ENCODE data around the gene OCA2. TPM values are rescaled to one million over a fixed set of nuclear protein-coding genes. Genes with fewer than 3 reads are reported as not detected.

Gene OCA2
- total RNA-seq, 1 experiment from 2014 or later = 0.31 TPM

DNA sequence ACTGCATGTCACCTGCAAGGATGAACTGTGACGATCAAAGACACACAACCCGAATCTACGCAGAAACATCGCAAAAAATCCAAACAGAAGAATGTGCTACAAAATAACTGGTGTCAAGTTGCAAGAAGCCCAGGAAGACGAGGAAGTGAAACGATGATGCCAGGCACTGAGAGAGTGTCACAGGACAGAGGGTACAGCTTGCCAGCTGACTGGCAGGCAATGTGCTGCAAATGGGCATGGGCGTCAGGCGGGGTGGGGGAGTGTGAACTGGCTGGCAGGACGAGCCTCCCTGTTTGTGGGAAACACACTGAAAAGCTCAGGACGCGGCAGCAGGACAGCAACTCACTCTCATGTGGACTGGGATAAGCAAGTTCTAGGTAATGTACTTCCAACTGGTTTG, 28.9 kb upstream of the OCA2 start:
- no peak overlapping the region for H3K4me2 ChIP-seq (ENCODE audit: insufficient read depth, insufficient read length, low read length)
- no peak overlapping the region for H3K4ac ChIP-seq (ENCODE audit: low read depth, low read length)
- Mint-ChIP-seq H3K9me3 (no peaks in the 10 kb centered on the region), H3K27ac (peak overlapping the region in 2 of 3 experiments; percentile 9 to 24; a peak in 6 of 7 replicates), H3K4me1 (peaks cover 3 to 6% of the 10 kb centered on the region in 2 experiments; a peak in 3 of 4 replicates), H3K4me3 (no peak overlapping the region), H3K27me3 (ENCODE audit: low read depth) (no peaks in the 10 kb centered on the region), H3K36me3 (ENCODE audit: insufficient read depth in 1 of 3, low read depth in 3 of 3) (peaks cover 47 to 70% (median 51%) of the 10 kb centered on the region in 3 experiments)
- no peak overlapping the region for H2BK15ac ChIP-seq (ENCODE audit: low read depth, low read length)
- H2BK20ac ChIP-seq (ENCODE audit: low read depth, low read length, poor library complexity, severe bottlenecking) = no peak overlapping the region
- no peak overlapping the region for H4K91ac ChIP-seq (ENCODE audit: insufficient read length, low read depth, low read length)
- H3K79me1 ChIP-seq (ENCODE audit: insufficient read depth, low read depth, low read length, poor library complexity, severe bottlenecking) = no peaks in the 10 kb centered on the region
- H2AK5ac ChIP-seq (ENCODE audit: insufficient read length, low read length) = no peak overlapping the region
- no peaks in the 10 kb centered on the region for H3K23me2 ChIP-seq (ENCODE audit: insufficient read length, low read depth, low read length, poor library complexity, severe bottlenecking)
- H4K20me1 ChIP-seq (ENCODE audit: control insufficient read depth, insufficient read depth, insufficient read length) = no peaks in the 10 kb centered on the region
- H3K4me1 ChIP-seq (ENCODE audit: insufficient read depth, low read length) = no peaks in the 10 kb centered on the region
- WGBS (ENCODE audit: extremely low coverage, insufficient read length, low lambda C conversion rate) = no CpG with 5 or more reads among the region's 11 CpGs
- H2BK12ac ChIP-seq (ENCODE audit: insufficient read length, low read depth, low read length) = no peak overlapping the region
- no peak overlapping the region for H2AFZ ChIP-seq (ENCODE audit: low read length)
- H3T11ph ChIP-seq (ENCODE audit: low read length) = no peak overlapping the region
- no peak overlapping the region for H3K14ac ChIP-seq (ENCODE audit: insufficient read depth, low read length)
- H3K23ac ChIP-seq (ENCODE audit: insufficient read length, low read depth, low read length) = no peak overlapping the region
- H2BK120ac ChIP-seq (ENCODE audit: low read depth, low read length, poor library complexity, severe bottlenecking) = no peak overlapping the region
- no peak overlapping the region for H3K9ac ChIP-seq (ENCODE audit: extremely low read depth, insufficient read length, low read length)
- H3K18ac ChIP-seq (ENCODE audit: insufficient read length, low read depth, low read length) = no peak overlapping the region
- H3K9me3 ChIP-seq (ENCODE audit: control insufficient read depth, low read depth, low read length) = no peaks in the 10 kb centered on the region
- no peak overlapping the region for H3K27ac ChIP-seq (ENCODE audit: insufficient read length, low read depth, low read length)
- no peaks in the 10 kb centered on the region for H3K79me2 ChIP-seq (ENCODE audit: insufficient read depth, low read length)
- H3K27me3 ChIP-seq (ENCODE audit: insufficient read depth, low read length) = no peaks in the 10 kb centered on the region
- no peak for DNase-seq
- TF ChIP-seq, protein P1, sequence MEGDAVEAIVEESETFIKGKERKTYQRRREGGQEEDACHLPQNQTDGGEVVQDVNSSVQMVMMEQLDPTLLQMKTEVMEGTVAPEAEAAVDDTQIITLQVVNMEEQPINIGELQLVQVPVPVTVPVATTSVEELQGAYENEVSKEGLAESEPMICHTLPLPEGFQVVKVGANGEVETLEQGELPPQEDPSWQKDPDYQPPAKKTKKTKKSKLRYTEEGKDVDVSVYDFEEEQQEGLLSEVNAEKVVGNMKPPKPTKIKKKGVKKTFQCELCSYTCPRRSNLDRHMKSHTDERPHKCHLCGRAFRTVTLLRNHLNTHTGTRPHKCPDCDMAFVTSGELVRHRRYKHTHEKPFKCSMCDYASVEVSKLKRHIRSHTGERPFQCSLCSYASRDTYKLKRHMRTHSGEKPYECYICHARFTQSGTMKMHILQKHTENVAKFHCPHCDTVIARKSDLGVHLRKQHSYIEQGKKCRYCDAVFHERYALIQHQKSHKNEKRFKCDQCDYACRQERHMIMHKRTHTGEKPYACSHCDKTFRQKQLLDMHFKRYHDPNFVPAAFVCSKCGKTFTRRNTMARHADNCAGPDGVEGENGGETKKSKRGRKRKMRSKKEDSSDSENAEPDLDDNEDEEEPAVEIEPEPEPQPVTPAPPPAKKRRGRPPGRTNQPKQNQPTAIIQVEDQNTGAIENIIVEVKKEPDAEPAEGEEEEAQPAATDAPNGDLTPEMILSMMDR (conservative IDR thresholded peaks at IDR 0.05) = no peak
- H4K8ac ChIP-seq (replicated peaks; ENCODE audit: insufficient read length, low read depth, low read length) = no peak overlapping the region
- H2BK5ac ChIP-seq (ENCODE audit: insufficient read length, low read length) = no peak overlapping the region
- no peak overlapping the region for H4K5ac ChIP-seq (ENCODE audit: insufficient read length, low read depth, low read length)
- H3K56ac ChIP-seq (ENCODE audit: insufficient read length, low read depth, low read length) = no peak overlapping the region

All from H9 (cell line).